ENCODE data around the gene SLC11A1.

- no peak for TF ChIP-seq POLR2AphosphoS5 (IDR thresholded peaks at IDR 0.05; ENCODE audit: low read depth, low read length)
- TF ChIP-seq POLR2A (IDR thresholded peaks at IDR 0.05; ENCODE audit: low read depth, low read length): no peak
Measured at GRCh38 chr2:218382785-218383184, 712 bp downstream of the SLC11A1 start.

Measured in GM12891 (cell line).